Glutamatergic neuron (in vitro differentiated cells): Measurements from ENCODE around the gene EBI3. TPM values are rescaled to one million over a fixed set of nuclear protein-coding genes. Genes with fewer than 3 reads are reported as not detected.
A peak's percentile ranks its signal among the peaks of the same experiment; 100 is the strongest.

Source experiments
- DNase-seq: peaks from one replicate; pipeline ENCODE4 v3.0.0; 2022
- H3K27ac Mint-ChIP-seq: one replicate; pipeline ENCODE4 v1.8.0; 2020; ENCODE audit warnings: mild to moderate bottlenecking, mixed read lengths, inconsistent platforms; ENCODE audit not compliant: unreplicated experiment
- H3K27me3 Mint-ChIP-seq: one replicate; pipeline ENCODE4 v1.8.0; 2020; ENCODE audit warnings: mild to moderate bottlenecking, moderate library complexity, mixed read lengths, inconsistent platforms; ENCODE audit not compliant: unreplicated experiment
- H3K36me3 Mint-ChIP-seq: one replicate; pipeline ENCODE4 v1.8.0; 2020; ENCODE audit warnings: mild to moderate bottlenecking, mixed read lengths, inconsistent platforms; ENCODE audit not compliant: unreplicated experiment
- H3K4me1 Mint-ChIP-seq: one replicate; pipeline ENCODE4 v1.8.0; 2020; ENCODE audit warnings: mild to moderate bottlenecking, low read depth, mixed read lengths, inconsistent platforms; ENCODE audit not compliant: unreplicated experiment
- H3K4me3 Mint-ChIP-seq: one replicate; pipeline ENCODE4 v1.8.0; 2020; ENCODE audit warnings: mild to moderate bottlenecking, mixed read lengths, inconsistent platforms; ENCODE audit not compliant: unreplicated experiment
- H3K9me3 Mint-ChIP-seq: one replicate; pipeline ENCODE4 v1.8.0; 2020; ENCODE audit warnings: mild to moderate bottlenecking, moderate library complexity, mixed read lengths, inconsistent platforms; ENCODE audit not compliant: unreplicated experiment
- long read RNA-seq: library from polyadenylated mRNA; unstranded; transcript quantifications from one replicate; pipeline ENCODE4 v2.0.0, GENCODE V29; 2020; ENCODE audit not compliant: unreplicated experiment
- total RNA-seq: library from RNA; stranded (reverse); fragmentation: NEBNext Ultra II Directional; extraction: Animal tissue kit (Norgen Biotek cat#: 25700); gene quantifications from one replicate; pipeline ENCODE4 v1.2.1, GENCODE V29; 2021; ENCODE audit not compliant: unreplicated experiment
- TF ChIP-seq, protein P1 (sequence below): fragments of 200-600 bp; sonication (generic); IDR thresholded peaks from one replicate; pipeline ENCODE4 v1.5.0; 2021; ENCODE audit not compliant: partially characterized antibody, unreplicated experiment

The EBI3 gene
- not detected for total RNA-seq
- long read RNA-seq = 0 reads

DNA sequence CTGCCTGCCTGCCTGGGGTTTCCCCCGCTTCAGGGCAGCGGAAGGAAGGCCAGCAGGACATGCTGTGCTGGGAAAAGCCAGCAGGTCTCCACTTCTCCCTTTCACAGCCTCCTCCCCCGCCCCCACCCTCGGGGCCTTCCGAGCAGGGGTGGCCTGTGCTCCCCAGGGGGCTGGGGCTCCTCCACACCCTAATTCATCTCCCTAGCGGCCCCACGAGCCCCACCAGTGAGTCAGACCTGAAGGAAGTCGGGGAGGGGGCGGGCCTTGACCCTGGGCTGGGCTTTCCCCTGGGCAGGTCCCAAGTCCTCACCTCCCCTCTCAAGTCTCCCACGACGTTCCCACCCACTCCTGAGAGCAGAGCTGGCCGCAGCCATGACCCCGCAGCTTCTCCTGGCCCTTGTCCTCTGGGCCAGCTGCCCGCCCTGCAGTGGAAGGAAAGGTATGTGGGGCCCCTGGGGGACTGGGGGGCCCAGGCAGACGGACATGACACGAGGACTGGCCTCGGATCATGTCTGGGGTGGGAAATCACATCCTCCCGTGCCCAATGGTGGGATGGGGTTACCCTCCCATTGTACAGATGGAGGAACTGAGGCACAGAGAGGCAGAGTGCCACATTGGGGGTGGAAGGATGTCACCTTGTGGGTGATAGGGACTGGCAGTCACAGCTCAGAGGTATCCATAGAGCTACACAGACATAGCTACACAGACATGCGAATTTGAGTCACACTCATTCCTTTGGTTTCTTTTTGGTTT lies at the start of gene EBI3:
EBI3 (plus strand) TSS at position 345 of the 753 bp plus-strand sequence; CDS start at position 373, 28 bp downstream.
- TF ChIP-seq, protein P1, sequence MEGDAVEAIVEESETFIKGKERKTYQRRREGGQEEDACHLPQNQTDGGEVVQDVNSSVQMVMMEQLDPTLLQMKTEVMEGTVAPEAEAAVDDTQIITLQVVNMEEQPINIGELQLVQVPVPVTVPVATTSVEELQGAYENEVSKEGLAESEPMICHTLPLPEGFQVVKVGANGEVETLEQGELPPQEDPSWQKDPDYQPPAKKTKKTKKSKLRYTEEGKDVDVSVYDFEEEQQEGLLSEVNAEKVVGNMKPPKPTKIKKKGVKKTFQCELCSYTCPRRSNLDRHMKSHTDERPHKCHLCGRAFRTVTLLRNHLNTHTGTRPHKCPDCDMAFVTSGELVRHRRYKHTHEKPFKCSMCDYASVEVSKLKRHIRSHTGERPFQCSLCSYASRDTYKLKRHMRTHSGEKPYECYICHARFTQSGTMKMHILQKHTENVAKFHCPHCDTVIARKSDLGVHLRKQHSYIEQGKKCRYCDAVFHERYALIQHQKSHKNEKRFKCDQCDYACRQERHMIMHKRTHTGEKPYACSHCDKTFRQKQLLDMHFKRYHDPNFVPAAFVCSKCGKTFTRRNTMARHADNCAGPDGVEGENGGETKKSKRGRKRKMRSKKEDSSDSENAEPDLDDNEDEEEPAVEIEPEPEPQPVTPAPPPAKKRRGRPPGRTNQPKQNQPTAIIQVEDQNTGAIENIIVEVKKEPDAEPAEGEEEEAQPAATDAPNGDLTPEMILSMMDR = no peak
- Mint-ChIP-seq H3K4me3 (no peak within 1 kb of the TSS), H3K27ac (no peak within 1 kb of the TSS)

DNA sequence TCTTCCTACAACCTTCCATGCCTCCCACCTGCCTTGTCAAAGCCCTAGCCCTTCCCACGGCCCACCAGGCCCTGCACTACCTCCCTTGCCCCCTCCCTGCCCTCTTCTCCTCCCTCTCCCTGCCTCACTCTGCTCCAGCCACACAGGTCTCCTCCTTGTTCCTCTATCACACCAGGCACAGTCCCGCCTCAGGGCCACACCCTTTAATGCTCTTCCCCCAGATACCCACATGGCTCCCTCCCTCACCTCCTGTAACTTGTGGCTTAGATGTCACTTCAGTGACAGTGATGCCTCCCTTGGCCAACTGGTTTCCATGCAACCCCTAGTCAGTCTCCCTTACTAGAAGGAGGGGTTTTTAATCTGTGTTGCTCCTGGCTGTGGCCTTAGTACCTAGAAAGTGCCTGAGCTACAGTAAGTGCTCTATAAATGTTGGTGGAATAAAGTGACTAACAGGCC lies 48.2 kb upstream of the EBI3 start:
- H3K4me3 Mint-ChIP-seq = peak overlapping the region; percentile 63
- no peak for DNase-seq
- H3K4me1 Mint-ChIP-seq = peaks cover 5% of the 10 kb centered on the region
- peak overlapping the region; percentile 25 for H3K27ac Mint-ChIP-seq
- TF ChIP-seq, protein P1 = no peak
- peaks cover 5% of the 10 kb centered on the region for H3K9me3 Mint-ChIP-seq
- H3K27me3 Mint-ChIP-seq = peaks cover 12% of the 10 kb centered on the region
- no peaks in the 10 kb centered on the region for H3K36me3 Mint-ChIP-seq

More for the DNA sequence above, at the start of gene EBI3:
- peaks cover 4% of the 10 kb centered on the region for H3K27me3 Mint-ChIP-seq
- H3K36me3 Mint-ChIP-seq = no peaks in the 10 kb centered on the region
- DNase-seq = peak; percentile 48
- peaks cover 3% of the 10 kb centered on the region for H3K4me1 Mint-ChIP-seq
- H3K9me3 Mint-ChIP-seq = peaks cover 1% of the 10 kb centered on the region

- H3K9me3 Mint-ChIP-seq = peaks cover 10% of the 10 kb centered on the region
- TF ChIP-seq, protein P1 = no peak
- peaks cover 5% of the 10 kb centered on the region for H3K4me1 Mint-ChIP-seq
- no peaks in the 10 kb centered on the region for H3K36me3 Mint-ChIP-seq
- peaks cover 14% of the 10 kb centered on the region for H3K27me3 Mint-ChIP-seq
- peak within 1 kb of the TSS; percentile 82 for H3K27ac Mint-ChIP-seq
- H3K4me3 Mint-ChIP-seq = peak within 1 kb of the TSS; percentile 99
- DNase-seq = peak; percentile 98
Observed at GRCh38 chr19:4182084-4182810, 47.1 kb upstream of the EBI3 start, which contains the start of the genes ANKRD24 and SIRT6. TSS of gene ANKRD24 (plus strand) at chr19:4182689. CDS start at chr19:4186426, 3,737 bp downstream. TSS of gene SIRT6 (minus strand) at chr19:4182563. CDS start at chr19:4182539, 24 bp downstream.

DNA sequence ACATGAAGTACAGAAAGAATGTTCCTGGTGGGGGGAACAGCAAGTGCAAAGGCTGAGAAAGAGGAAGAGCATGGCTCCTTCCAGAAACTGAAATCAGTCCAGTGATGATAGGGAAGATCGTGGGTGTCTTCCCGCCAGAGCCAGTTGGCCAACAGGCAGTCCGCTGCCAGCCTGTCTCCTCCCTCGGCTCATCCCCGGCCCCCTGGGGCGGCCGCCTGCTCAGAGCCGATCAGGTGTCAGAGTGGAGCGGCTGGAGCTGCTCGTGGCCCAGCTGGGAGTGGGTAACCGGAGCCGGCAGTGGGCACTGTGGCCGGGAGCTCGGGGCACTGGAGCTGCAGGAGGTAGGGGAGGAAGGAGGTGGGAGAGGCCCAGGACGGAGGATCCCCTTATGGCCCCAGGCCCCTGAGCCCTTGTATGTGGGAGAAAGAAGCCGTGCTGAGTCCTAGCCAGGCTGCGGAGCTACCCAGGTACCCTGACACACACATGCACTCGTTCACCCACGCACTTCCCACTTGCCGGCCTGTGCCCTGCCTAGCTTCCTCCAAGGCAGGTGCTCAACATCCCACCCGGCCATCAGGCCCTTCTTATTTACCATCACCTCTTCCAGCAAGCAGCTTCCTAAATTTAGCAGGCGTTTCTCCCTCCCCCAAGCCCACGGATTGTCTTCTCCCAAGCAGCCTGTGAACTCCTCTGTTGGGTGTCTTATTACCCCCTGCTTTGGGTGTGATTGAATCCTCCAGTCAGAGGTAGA lies 45.2 kb upstream of the EBI3 start:
- Mint-ChIP-seq H3K36me3 (no peaks in the 10 kb centered on the region), H3K27me3 (peaks cover 14% of the 10 kb centered on the region), H3K4me3 (peak overlapping the region; percentile 64), H3K27ac (no peak overlapping the region), H3K4me1 (peaks cover 5% of the 10 kb centered on the region), H3K9me3 (peaks cover 10% of the 10 kb centered on the region)
- no peak for DNase-seq
- TF ChIP-seq, protein P1 = no peak
